NCI-H460 (cell line): Measurements from ENCODE around the gene SAPCD1. TPM values are rescaled to one million over a fixed set of nuclear protein-coding genes. Genes with fewer than 3 reads are reported as not detected.

Source experiments
- DNase-seq: peaks from one replicate; pipeline ENCODE4 v3.0.0-alpha.2; 2016; ENCODE audit warnings: low read depth; ENCODE audit errors: extremely low read depth
- total RNA-seq: library from RNA; depleted of rRNA; stranded (reverse); fragments of >200 nt; shearing (Covaris generic); gene quantifications from 2 replicates; pipeline ENCODE4 v1.2.3, GENCODE V29; 2014

SAPCD1 gene
- total RNA-seq, 1 experiment from 2014 or later, result 4.7 TPM

- no peak for DNase-seq
Measured at GRCh38 chr6:31728767-31729514, 33.5 kb upstream of the SAPCD1 start, which contains the start of gene DDAH2. Gene DDAH2 (minus strand): TSS chr6:31729299. CDS start chr6:31729161, 138 bp downstream.

- peak; percentile 76 for DNase-seq
Measured at GRCh38 chr6:31729515-31729978, 32.9 kb upstream of the SAPCD1 start.

GRCh38 chr6:31729979-31730630, 32.4 kb upstream of the SAPCD1 start:
- no peak for DNase-seq

GRCh38 chr6:31730631-31731086, 31.8 kb upstream of the SAPCD1 start:
- no peak for DNase-seq

GRCh38 chr6:31732029-31732428, 30.4 kb upstream of the SAPCD1 start:
- DNase-seq, result no peak

GRCh38 chr6:31733734-31734133, 28.7 kb upstream of the SAPCD1 start:
- DNase-seq, result no peak

GRCh38 chr6:31734247-31734820, 28.1 kb upstream of the SAPCD1 start:
- no peak for DNase-seq

GRCh38 chr6:31734821-31735406, 27.5 kb upstream of the SAPCD1 start:
- DNase-seq, result no peak

- peak; percentile 73 for DNase-seq
Measured at GRCh38 chr6:31736021-31736767, 26.3 kb upstream of the SAPCD1 start, which contains the start of gene CLIC1. Gene CLIC1 (minus strand): TSS chr6:31736530. CDS start chr6:31736300, 230 bp downstream.

- DNase-seq, result no peak
Measured at GRCh38 chr6:31736768-31737314, 25.6 kb upstream of the SAPCD1 start.

GRCh38 chr6:31737315-31737990, 25.0 kb upstream of the SAPCD1 start:
- no peak for DNase-seq

GRCh38 chr6:31737991-31738979, 24.2 kb upstream of the SAPCD1 start:
- DNase-seq, result no peak

GRCh38 chr6:31739639-31740396, 22.6 kb upstream of the SAPCD1 start, which contains the start of gene MSH5:
Gene MSH5 (plus strand): TSS chr6:31740005. CDS start chr6:31740467, 462 bp downstream.
- peak; percentile 97 for DNase-seq

GRCh38 chr6:31740397-31741223, 21.8 kb upstream of the SAPCD1 start:
- DNase-seq, result no peak

- DNase-seq, result no peak
Measured at GRCh38 chr6:31741815-31742214, 20.6 kb upstream of the SAPCD1 start.

- no peak for DNase-seq
Measured at GRCh38 chr6:31742894-31743293, 19.6 kb upstream of the SAPCD1 start.
